GM12891 (cell line): ENCODE results near the gene ACSS2.

Experiments used
- POLR2A ChIP-seq: IDR thresholded peaks from 2 replicates; pipeline ENCODE4 v1.6.1; 2011; ENCODE audit warnings: low read depth, low read length, control low read depth
- POLR2AphosphoS5 ChIP-seq: IDR thresholded peaks from 2 replicates; pipeline ENCODE4 v1.6.1; 2011; ENCODE audit warnings: low read depth, low read length, control low read depth
- SPI1 ChIP-seq: IDR thresholded peaks from 2 replicates; pipeline ENCODE4 v1.6.1; 2011; ENCODE audit warnings: low read depth, low read length, control low read depth
- TAF1 ChIP-seq: IDR thresholded peaks from 2 replicates; pipeline ENCODE4 v1.6.1; 2011; ENCODE audit warnings: low read depth, low read length, control low read depth

DNA sequence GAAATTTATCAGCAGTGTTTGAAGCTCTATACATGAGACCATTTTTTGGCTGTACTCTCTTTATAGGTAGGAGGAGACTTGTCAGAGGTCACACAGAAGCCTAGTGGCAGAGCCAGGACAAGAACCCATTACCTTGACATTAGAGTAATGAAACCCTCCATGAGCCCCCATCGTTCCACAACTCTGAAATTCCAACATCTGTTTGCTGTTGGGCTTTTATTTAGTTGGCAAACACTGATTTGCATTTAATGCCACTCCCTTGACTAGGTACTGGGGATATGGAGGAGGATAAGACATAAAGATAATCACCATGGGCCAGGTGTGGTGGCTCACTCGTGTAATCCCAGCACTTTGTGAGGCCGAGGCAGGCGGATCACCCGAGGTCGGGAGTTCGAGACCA is 77.5 kb downstream of the ACSS2 start:
- no peak for TF ChIP-seq TAF1
- no peak for TF ChIP-seq POLR2A
- TF ChIP-seq POLR2AphosphoS5, result no peak
- TF ChIP-seq SPI1, result no peak
